H1 (cell line): ENCODE measurements around the gene TFCP2L1. TPM values are rescaled to one million over a fixed set of nuclear protein-coding genes. Genes with fewer than 3 reads are reported as not detected.

Experiments
- CTCF ChIA-PET: fragments of 300-600 bp; sonication (Branson Sonifier 250); formaldehyde crosslinking; loops from one replicate; lab custom pipeline; 2021; ENCODE audit not compliant: partially characterized antibody; lab: Charles Lee
- POLR2A ChIA-PET: fragments of 300-600 bp; sonication (Branson Sonifier 250); formaldehyde crosslinking; loops from one replicate; lab custom pipeline; 2021; ENCODE audit warnings: inconsistent platforms; ENCODE audit not compliant: partially characterized antibody; lab: Charles Lee
- DNase-seq, 2 experiments: peaks; one replicate each; pipeline versions ENCODE4 v3.0.0 to v3.0.0-alpha.2; 2010 to 2022; ENCODE audit warnings: low spot score in 2 of 2, low read depth in 1 of 2, mixed read lengths in 1 of 2
- FAIRE-seq: peaks from 2 replicates; lab custom pipeline; 2011; peaks lifted over from hg19 to GRCh38; lab: Jason Lieb, UNC
- H2AFZ ChIP-seq: 2 replicates; pipeline ENCODE4 v1.8.1; 2012; ENCODE audit warnings: low read length, inconsistent platforms
- H2AK5ac ChIP-seq: 2 replicates; pipeline ENCODE4 v1.6.1; 2013; ENCODE audit warnings: low read depth, low read length
- H2BK120ac ChIP-seq: replicated peaks from 2 replicates; pipeline ENCODE3; 2013; ENCODE audit warnings: low read depth, low read length, inconsistent platforms
- H2BK12ac ChIP-seq: 2 replicates; pipeline ENCODE4 v1.6.1; 2013; ENCODE audit warnings: low read depth, low read length
- H2BK15ac ChIP-seq: 2 replicates; pipeline ENCODE4 v1.6.1; 2013; ENCODE audit warnings: low read length
- H2BK20ac ChIP-seq: 2 replicates; pipeline ENCODE4 v1.6.1; 2013; ENCODE audit warnings: low read length
- H2BK5ac ChIP-seq: 2 replicates; pipeline ENCODE4 v1.6.1; 2013; ENCODE audit warnings: low read depth, low read length
- H3K14ac ChIP-seq: 2 replicates; pipeline ENCODE4 v1.6.1; 2013; ENCODE audit warnings: inconsistent platforms; ENCODE audit not compliant: insufficient read length
- H3K18ac ChIP-seq: 2 replicates; pipeline ENCODE4 v1.6.1; 2013; ENCODE audit warnings: low read length; ENCODE audit errors: extremely low read depth
- H3K23ac ChIP-seq: 2 replicates; pipeline ENCODE4 v1.6.1; 2013; ENCODE audit warnings: inconsistent platforms; ENCODE audit not compliant: insufficient read length
- H3K23me2 ChIP-seq: 2 replicates; pipeline ENCODE4 v1.6.1; 2013; ENCODE audit warnings: low read depth, low read length
- H3K27ac ChIP-seq: 2 replicates; pipeline ENCODE4 v1.6.1; 2011; ENCODE audit warnings: low read depth, low read length, inconsistent platforms
- H3K27me3 ChIP-seq, 4 experiments: replicated peaks in 1 of 4; 1 replicate in 1 of 4; 2 replicates in 3 of 4; pipeline versions ENCODE4 v1.6.1 to v1.8.1; 2011 to 2013; ENCODE audit warnings: low read length in 3 of 4, mild to moderate bottlenecking in 3 of 4, inconsistent platforms in 2 of 4, mixed read lengths in 2 of 4, moderate library complexity in 1 of 4; ENCODE audit not compliant: control insufficient read depth in 3 of 4, insufficient read depth in 3 of 4; ENCODE audit errors: extremely low read depth in 1 of 4
- H3K36me3 ChIP-seq, 4 experiments: 2 replicates each; pipeline versions ENCODE4 v1.6.1 to v1.8.1; 2011 to 2013; ENCODE audit warnings: mild to moderate bottlenecking in 4 of 4, low read length in 3 of 4, moderate library complexity in 2 of 4, control low read depth in 1 of 4, inconsistent platforms in 1 of 4; ENCODE audit not compliant: insufficient read depth in 4 of 4, control insufficient read depth in 2 of 4
- H3K4ac ChIP-seq: replicated peaks from 2 replicates; pipeline ENCODE3; 2013; ENCODE audit warnings: low read length, low read depth, mixed read lengths, inconsistent platforms; ENCODE audit not compliant: insufficient read length
- H3K4me1 ChIP-seq, 4 experiments: replicated peaks in 1 of 4; 1 replicate in 1 of 4; 2 replicates in 3 of 4; pipeline versions ENCODE4 v1.6.1 to v1.8.1; 2011 to 2013; ENCODE audit warnings: low read length in 3 of 4, inconsistent platforms in 2 of 4, mixed read lengths in 1 of 4; ENCODE audit not compliant: insufficient read depth in 4 of 4, control insufficient read depth in 3 of 4
- H3K4me2 ChIP-seq, 2 experiments: 2 replicates each; pipeline versions ENCODE4 v1.6.1 to v1.8.1; 2011 to 2013; ENCODE audit warnings: low read depth in 2 of 2, low read length in 2 of 2, control low read depth in 1 of 2, inconsistent platforms in 1 of 2, mild to moderate bottlenecking in 1 of 2; ENCODE audit not compliant: insufficient read depth in 1 of 2
- H3K4me3 ChIP-seq, 4 experiments: fragments of 200-600, 300-600 bp in 1 of 4; sonication (generic), shearing (Covaris generic), sonication (Bioruptor Twin) in 1 of 4; 2 replicates each; pipeline versions ENCODE4 v1.5.1 to v1.8.1; 2011 to 2016; ENCODE audit warnings: low read length in 4 of 4, low read depth in 3 of 4, control low read depth in 2 of 4, inconsistent platforms in 2 of 4, mild to moderate bottlenecking in 2 of 4, mixed read lengths in 1 of 4, moderate library complexity in 1 of 4; ENCODE audit not compliant: insufficient read depth in 2 of 4; ENCODE audit errors: extremely low read depth in 1 of 4
- H3K56ac ChIP-seq: replicated peaks from 2 replicates; pipeline ENCODE3; 2013; ENCODE audit warnings: low read depth, mild to moderate bottlenecking, mixed read lengths, low read length, inconsistent platforms; ENCODE audit not compliant: insufficient read length
- H3K79me1 ChIP-seq: 2 replicates; pipeline ENCODE4 v1.6.1; 2013; ENCODE audit warnings: low read depth, low read length, control low read depth
- H3K79me2 ChIP-seq, 2 experiments: 2 replicates each; pipeline versions ENCODE4 v1.6.1 to v1.8.1; 2012 to 2013; ENCODE audit warnings: low read length in 2 of 2, mild to moderate bottlenecking in 2 of 2, inconsistent platforms in 1 of 2; ENCODE audit not compliant: insufficient read depth in 2 of 2, control insufficient read depth in 1 of 2
- H3K9ac ChIP-seq, 4 experiments: replicated peaks in 1 of 4; 1 replicate in 1 of 4; 2 replicates in 3 of 4; pipeline versions ENCODE4 v1.6.1 to v1.8.1; 2011 to 2013; ENCODE audit warnings: low read depth in 3 of 4, low read length in 3 of 4, control low read depth in 2 of 4, mild to moderate bottlenecking in 2 of 4, moderate library complexity in 2 of 4, inconsistent platforms in 1 of 4; ENCODE audit errors: extremely low read depth in 1 of 4
- H3K9me3 ChIP-seq, 2 experiments: 2 replicates each; pipeline versions ENCODE4 v1.6.1 to v1.8.1; 2012 to 2013; ENCODE audit warnings: mild to moderate bottlenecking in 2 of 2, moderate library complexity in 2 of 2, control low read depth in 1 of 2, inconsistent platforms in 1 of 2, low read depth in 1 of 2, low read length in 1 of 2, mixed read lengths in 1 of 2; ENCODE audit not compliant: insufficient read depth in 2 of 2
- H4K20me1 ChIP-seq, 2 experiments: replicated peaks in 1 of 2; 2 replicates each; pipeline versions ENCODE3 to v1.8.1; 2011 to 2013; ENCODE audit warnings: inconsistent platforms in 2 of 2, low read length in 2 of 2, mild to moderate bottlenecking in 1 of 2; ENCODE audit not compliant: insufficient read depth in 2 of 2, control insufficient read depth in 1 of 2
- H4K5ac ChIP-seq: 2 replicates; pipeline ENCODE4 v1.6.1; 2013; ENCODE audit warnings: low read length, low read depth, mixed read lengths, inconsistent platforms; ENCODE audit not compliant: insufficient read length
- H4K8ac ChIP-seq: 2 replicates; pipeline ENCODE4 v1.8.0; 2013; ENCODE audit warnings: mild to moderate bottlenecking, moderate library complexity, low read length, inconsistent platforms; ENCODE audit not compliant: insufficient read depth; ENCODE audit errors: extremely low read depth
- H4K91ac ChIP-seq: replicated peaks from 2 replicates; pipeline ENCODE3; 2013; ENCODE audit warnings: low read length, mixed read lengths, inconsistent platforms; ENCODE audit not compliant: insufficient read length
- CBX8 ChIP-seq: fragments of 300-800, 300-1000 bp; sonication (generic); IDR thresholded peaks from 2 replicates; pipeline ENCODE4 v1.7.1; 2016; ENCODE audit warnings: low read depth, low read length, borderline replicate concordance
- CEBPB ChIP-seq: IDR thresholded peaks from 2 replicates; pipeline ENCODE4 v1.6.1; 2012; ENCODE audit warnings: low read depth, low read length
- E2F6 ChIP-seq: IDR thresholded peaks from 2 replicates; pipeline ENCODE4 v1.6.1; 2012; ENCODE audit warnings: inconsistent platforms
- KDM5A ChIP-seq: fragments of 200-600 bp; IDR thresholded peaks from 2 replicates; pipeline ENCODE4 v1.7.1; 2012; ENCODE audit warnings: mild to moderate bottlenecking, low read length, inconsistent platforms, mixed read lengths
- MAFK ChIP-seq: IDR thresholded peaks from 2 replicates; pipeline ENCODE4 v1.6.1; 2012; ENCODE audit warnings: low read depth, mild to moderate bottlenecking, improper control_type of control experiment, low read length
- NANOG ChIP-seq: IDR thresholded peaks from 2 replicates; pipeline ENCODE4 v1.6.1; 2011; ENCODE audit warnings: low read length, low read depth, mild to moderate bottlenecking, inconsistent platforms; ENCODE audit not compliant: insufficient read depth, poor library complexity, severe bottlenecking
- NRF1 ChIP-seq: IDR thresholded peaks from 2 replicates; pipeline ENCODE4 v1.6.1; 2011; ENCODE audit warnings: mild to moderate bottlenecking, low read depth, low read length, improper control_type of control experiment
- POU5F1 ChIP-seq: IDR thresholded peaks from 2 replicates; pipeline ENCODE4 v1.6.1; 2011; ENCODE audit warnings: low read depth, mild to moderate bottlenecking, low read length, moderate library complexity
- RAD21 ChIP-seq, 2 experiments: IDR thresholded peaks in 1 of 2; conservative IDR thresholded peaks in 1 of 2; 2 replicates each; pipeline ENCODE4 v1.6.1; 2011; ENCODE audit warnings: low read depth in 2 of 2, low read length in 2 of 2, improper control_type of control experiment in 1 of 2, inconsistent platforms in 1 of 2, mild to moderate bottlenecking in 1 of 2, moderate library complexity in 1 of 2
- SIN3A ChIP-seq, 2 experiments: IDR thresholded peaks in 1 of 2; conservative IDR thresholded peaks in 1 of 2; 2 replicates each; pipeline ENCODE4 v1.6.1; 2011 to 2012; ENCODE audit warnings: low read length in 2 of 2, improper control_type of control experiment in 1 of 2, low read depth in 1 of 2, mild to moderate bottlenecking in 1 of 2
- TAF1 ChIP-seq: IDR thresholded peaks from 2 replicates; pipeline ENCODE4 v1.6.1; 2011; ENCODE audit warnings: mild to moderate bottlenecking, low read depth, low read length
- TBP ChIP-seq: IDR thresholded peaks from 2 replicates; pipeline ENCODE4 v1.6.1; 2011; ENCODE audit warnings: low read depth, low read length, improper control_type of control experiment
- WGBS, 2 experiments: shearing (Covaris generic) in 1 of 2; methylation state at CpG; one replicate each; pipeline versions ENCODE4 v1.1.6 to v1.1.7; 2013 to 2015; ENCODE audit warnings: low lambda C conversion rate in 2 of 2, mixed read lengths in 2 of 2, inconsistent platforms in 1 of 2, low coverage in 1 of 2, missing lambda C conversion rate in 1 of 2; ENCODE audit not compliant: insufficient replicate concordance in 2 of 2, insufficient coverage in 1 of 2, insufficient read length in 1 of 2; ENCODE audit errors: extremely low coverage in 1 of 2, missing lambda C conversion rate in 1 of 2; 5-methylcytosine and 5-hydroxymethylcytosine counted together
- polyA plus RNA-seq, 7 experiments: library from polyadenylated mRNA; depleted of rRNA in 3 of 7; stranded (reverse) in 5 of 7; unstranded in 2 of 7; fragments of >200 nt in 5 of 7; fragments of 200-250 nt in 2 of 7; gene quantifications; 1 replicate in 5 of 7; 2 replicates in 1 of 7; 4 replicates in 1 of 7; pipeline versions ENCODE4 v1.2.1 to v1.2.3, GENCODE V29; 2011 to 2013; ENCODE audit warnings: missing spikeins in 2 of 7, mixed read lengths in 2 of 7
- total RNA-seq: library from RNA; stranded (reverse); fragmentation: NEBNext Ultra II Directional; extraction: Animal tissue kit (Norgen Biotek cat#: 25700); gene quantifications from 2 replicates; pipeline ENCODE4 v1.2.1, GENCODE V29; 2021

The TFCP2L1 gene
- total and polyA plus RNA-seq, 2 of the 8 experiments (the other 6 are each of a cell fraction or from before 2014, with no cell fraction given): 1.5 to 3.8 TPM

- Histone ChIP-seq H3K4me1 (peaks cover 0 to 3% (median 0%) of the 10 kb centered on the region in 4 experiments; a peak in 1 of 7 replicates), H3K79me2 (no peaks in the 10 kb centered on the region), H4K91ac (no peak overlapping the region), H3K4ac (no peak overlapping the region), H3K27ac (no peak overlapping the region), H2BK15ac (no peak overlapping the region), H2BK12ac (no peak overlapping the region), H3K56ac (no peak overlapping the region), H3K4me3 (no peak overlapping the region), H3K14ac (no peak overlapping the region), H3K23me2 (peaks cover 11% of the 10 kb centered on the region; the same call in 1 of the 2 replicates), H2AFZ (no peak overlapping the region), H3K9me3 (no peaks in the 10 kb centered on the region), H3K4me2 (no peak overlapping the region), H4K8ac (no peak overlapping the region), H2BK120ac (no peak overlapping the region), H3K27me3 (peaks cover 7 to 37% (median 30%) of the 10 kb centered on the region in 4 experiments), H3K18ac (no peak overlapping the region), H3K23ac (no peak overlapping the region), H2AK5ac (no peak overlapping the region), H4K20me1 (peaks cover 0 to 2% of the 10 kb centered on the region in 2 experiments), H3K36me3 (no peaks in the 10 kb centered on the region), H3K9ac (no peak overlapping the region), H2BK5ac (no peak overlapping the region), H2BK20ac (no peak overlapping the region), H3K79me1 (no peaks in the 10 kb centered on the region), H4K5ac (no peak overlapping the region)
- CTCF ChIA-PET: interaction anchor here (1.0 to 2.0 kb wide), 2 partner anchors 16 to 75 kb away, joined by 3 to 4 read pairs; no protein-coding TSS in a partner anchor
- POLR2A ChIA-PET: no interaction called here
- no peak for DNase-seq
- 88 to 100% methylated on average over 1 of the region's 7 CpGs for WGBS, 2 experiments
- no peak for FAIRE-seq
- TF ChIP-seq NANOG: no peak
- TF ChIP-seq POU5F1: no peak
- no peak for TF ChIP-seq NRF1
- TF ChIP-seq KDM5A: no peak
- TF ChIP-seq SIN3A (conservative IDR thresholded peaks at IDR 0.05 in 1 of 2, IDR thresholded peaks at IDR 0.05 in 1 of 2; ENCODE audit: low read depth in 1 of 2, low read length in 2 of 2): no peak
- no peak for TF ChIP-seq RAD21 (IDR thresholded peaks at IDR 0.05 in 1 of 2, conservative IDR thresholded peaks at IDR 0.05 in 1 of 2; ENCODE audit: low read depth in 2 of 2, low read length in 2 of 2)
- no peak for TF ChIP-seq MAFK
- TF ChIP-seq E2F6: no peak
- TF ChIP-seq TBP: no peak
- no peak for TF ChIP-seq CBX8
- no peak for TF ChIP-seq TAF1
- no peak for TF ChIP-seq CEBPB
Observed at GRCh38 chr2:121281694-121282093, 3.3 kb downstream of the TFCP2L1 start.
